PC-9 (cell line): ENCODE measurements around the gene CALN1.

ENCODE experiments used
- CTCF ChIP-seq: fragments of 200-600 bp; sonication (generic); conservative IDR thresholded peaks from 2 replicates; pipeline ENCODE4 v1.6.1; 2017; ENCODE audit warnings: mixed run types, antibody characterized with exemption, mild to moderate bottlenecking, moderate library complexity
- EZH2 ChIP-seq: fragments of 200-600 bp; sonication (generic); IDR thresholded peaks from 2 replicates; pipeline ENCODE4 v1.8.0; 2017; ENCODE audit warnings: antibody characterized with exemption, low read depth

- TF ChIP-seq CTCF, result no peak
- TF ChIP-seq EZH2, result no peak
Measured at GRCh38 chr7:71795410-71795809, 616.7 kb downstream of the CALN1 start.
